Panc1 (cell line): ENCODE data around the gene SMIM31.

Experiments
- POLR2AphosphoS5 ChIP-seq: IDR thresholded peaks from 2 replicates; pipeline ENCODE4 v1.6.1; 2012; ENCODE audit warnings: mild to moderate bottlenecking, low read depth, low read length, moderate library complexity
- REST ChIP-seq, 2 experiments: IDR thresholded peaks; 2 replicates each; pipeline ENCODE4 v1.6.1; 2011 to 2012; ENCODE audit warnings: low read depth in 2 of 2, control low read depth in 1 of 2, low read length in 1 of 2, mild to moderate bottlenecking in 1 of 2, moderate library complexity in 1 of 2; ENCODE audit not compliant: insufficient read depth in 1 of 2
- SIN3A ChIP-seq: IDR thresholded peaks from 2 replicates; pipeline ENCODE4 v1.6.1; 2012; ENCODE audit warnings: low read depth, mild to moderate bottlenecking, low read length, moderate library complexity, borderline replicate concordance; ENCODE audit not compliant: insufficient read depth
- TCF7L2 ChIP-seq: IDR thresholded peaks from 2 replicates; pipeline ENCODE4 v1.6.1; 2011; ENCODE audit warnings: mild to moderate bottlenecking, low read depth, low read length, inconsistent platforms
- TF ChIP-seq, protein P1 (sequence below): fragments of 450-650 bp; IDR thresholded peaks from 2 replicates; pipeline ENCODE4 v1.5.1; 2017; ENCODE audit warnings: mild to moderate bottlenecking

DNA sequence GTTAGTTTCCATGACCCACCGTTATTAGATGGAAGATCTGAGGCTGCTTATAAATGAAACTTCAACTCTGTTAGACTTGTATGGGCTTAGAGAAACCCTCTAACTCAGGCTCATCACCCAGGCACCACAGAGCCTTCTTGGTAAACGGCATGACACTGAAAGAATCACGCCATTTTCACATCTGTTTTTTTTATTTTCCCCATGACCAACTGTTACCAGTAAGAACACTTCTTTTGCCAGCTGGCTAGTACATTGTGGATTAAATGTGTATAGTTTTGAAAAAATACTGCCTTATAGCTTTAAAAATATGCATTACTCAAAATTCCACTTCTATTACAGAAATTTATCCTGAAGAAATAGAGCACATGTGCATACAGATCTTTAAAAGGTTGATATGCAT is 75.0 kb downstream of the SMIM31 start:
- TF ChIP-seq POLR2AphosphoS5, result no peak
- TF ChIP-seq, protein P1, sequence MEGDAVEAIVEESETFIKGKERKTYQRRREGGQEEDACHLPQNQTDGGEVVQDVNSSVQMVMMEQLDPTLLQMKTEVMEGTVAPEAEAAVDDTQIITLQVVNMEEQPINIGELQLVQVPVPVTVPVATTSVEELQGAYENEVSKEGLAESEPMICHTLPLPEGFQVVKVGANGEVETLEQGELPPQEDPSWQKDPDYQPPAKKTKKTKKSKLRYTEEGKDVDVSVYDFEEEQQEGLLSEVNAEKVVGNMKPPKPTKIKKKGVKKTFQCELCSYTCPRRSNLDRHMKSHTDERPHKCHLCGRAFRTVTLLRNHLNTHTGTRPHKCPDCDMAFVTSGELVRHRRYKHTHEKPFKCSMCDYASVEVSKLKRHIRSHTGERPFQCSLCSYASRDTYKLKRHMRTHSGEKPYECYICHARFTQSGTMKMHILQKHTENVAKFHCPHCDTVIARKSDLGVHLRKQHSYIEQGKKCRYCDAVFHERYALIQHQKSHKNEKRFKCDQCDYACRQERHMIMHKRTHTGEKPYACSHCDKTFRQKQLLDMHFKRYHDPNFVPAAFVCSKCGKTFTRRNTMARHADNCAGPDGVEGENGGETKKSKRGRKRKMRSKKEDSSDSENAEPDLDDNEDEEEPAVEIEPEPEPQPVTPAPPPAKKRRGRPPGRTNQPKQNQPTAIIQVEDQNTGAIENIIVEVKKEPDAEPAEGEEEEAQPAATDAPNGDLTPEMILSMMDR, result no peak
- TF ChIP-seq SIN3A, result no peak
- TF ChIP-seq TCF7L2, result no peak
- TF ChIP-seq REST (IDR thresholded peaks at IDR 0.05; ENCODE audit: insufficient read depth in 1 of 2, low read depth in 2 of 2, low read length in 1 of 2), result no peak
